NCI-H774 (cell line): ENCODE data around the gene KCNIP1.

Source experiments
- DNase-seq: peaks from one replicate; lab custom pipeline; 2025; lab: John Stamatoyannopoulos, UW

KCNIP1 gene

DNA sequence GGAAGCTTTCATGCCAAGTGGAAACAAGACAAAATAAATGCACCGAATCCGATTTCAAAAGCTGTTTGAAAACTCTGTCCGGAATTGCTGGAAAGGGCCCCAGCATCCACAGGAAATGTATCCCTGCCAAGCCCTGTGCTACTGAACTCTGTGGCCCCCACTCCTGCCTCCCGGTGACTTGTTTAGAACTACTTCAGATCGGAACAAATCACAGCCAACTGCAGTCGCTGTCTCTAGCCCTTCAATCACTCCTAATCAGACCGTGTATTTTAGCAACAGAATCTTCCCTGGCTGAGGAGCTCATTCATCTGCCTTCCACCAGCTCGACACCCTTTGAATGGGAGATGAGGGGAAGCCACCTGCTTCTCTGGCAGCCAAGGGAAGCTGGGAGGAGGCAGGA, 94.1 kb downstream of the KCNIP1 start:
- no peak for DNase-seq

DNA sequence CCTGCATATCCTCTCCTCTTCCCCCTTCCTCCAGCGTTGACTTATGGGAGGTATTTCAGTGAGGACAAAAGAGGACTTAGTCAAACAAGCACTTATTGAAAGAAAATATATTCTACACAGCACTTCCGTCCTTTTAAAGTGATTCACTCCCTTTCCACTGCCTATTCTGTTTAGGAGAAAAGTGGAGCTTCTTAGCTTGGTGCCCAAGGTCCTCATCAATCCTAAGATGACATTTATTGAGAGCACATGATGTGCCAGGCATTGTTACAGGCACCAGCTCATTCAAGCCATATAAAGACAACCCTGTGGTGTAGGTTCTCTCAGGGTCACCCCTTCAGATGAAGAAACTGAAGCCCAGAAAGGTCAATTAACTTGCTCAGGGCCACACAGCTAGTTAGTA, 95.9 kb downstream of the KCNIP1 start:
- no peak for DNase-seq

DNA sequence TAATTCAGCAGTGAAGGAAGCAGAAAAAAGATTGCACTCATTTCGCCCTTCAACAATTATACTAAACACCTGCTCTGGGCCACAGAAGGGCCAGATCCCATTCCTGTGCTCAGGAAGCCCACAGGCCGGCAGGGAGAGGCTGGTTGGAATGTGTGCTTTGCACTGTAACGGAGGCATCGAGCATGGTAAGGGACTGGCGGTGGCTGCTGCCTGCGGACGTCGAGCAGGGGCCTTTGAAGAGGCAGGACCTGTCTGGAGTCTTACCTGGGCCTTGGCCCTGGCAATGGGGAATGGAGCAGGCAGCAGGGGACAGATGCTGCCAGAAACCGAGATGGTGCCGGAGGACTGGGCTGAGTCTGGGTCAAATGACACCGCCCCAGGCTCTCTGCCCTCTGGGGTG, 97.8 kb downstream of the KCNIP1 start:
- DNase-seq, result no peak

DNA sequence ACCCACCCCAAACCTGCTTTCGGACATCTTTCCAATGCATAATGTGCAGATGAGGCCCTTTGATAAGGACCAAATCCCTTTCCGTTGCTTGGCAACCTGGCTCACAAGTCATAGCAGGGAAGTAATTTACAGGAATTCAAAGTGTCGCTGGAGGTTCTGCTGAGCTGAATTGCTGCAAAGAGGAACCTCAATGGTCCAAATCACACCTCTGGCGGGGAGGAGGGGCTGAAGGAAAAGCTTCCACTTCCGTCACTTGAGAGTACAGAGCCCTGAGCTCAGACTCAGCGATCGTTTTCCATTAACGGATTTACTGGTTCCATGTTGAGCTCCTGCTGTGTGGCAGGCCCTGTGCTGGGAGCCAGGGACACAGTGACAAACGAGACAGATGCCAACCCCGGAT, 99.3 kb downstream of the KCNIP1 start:
- no peak for DNase-seq

DNA sequence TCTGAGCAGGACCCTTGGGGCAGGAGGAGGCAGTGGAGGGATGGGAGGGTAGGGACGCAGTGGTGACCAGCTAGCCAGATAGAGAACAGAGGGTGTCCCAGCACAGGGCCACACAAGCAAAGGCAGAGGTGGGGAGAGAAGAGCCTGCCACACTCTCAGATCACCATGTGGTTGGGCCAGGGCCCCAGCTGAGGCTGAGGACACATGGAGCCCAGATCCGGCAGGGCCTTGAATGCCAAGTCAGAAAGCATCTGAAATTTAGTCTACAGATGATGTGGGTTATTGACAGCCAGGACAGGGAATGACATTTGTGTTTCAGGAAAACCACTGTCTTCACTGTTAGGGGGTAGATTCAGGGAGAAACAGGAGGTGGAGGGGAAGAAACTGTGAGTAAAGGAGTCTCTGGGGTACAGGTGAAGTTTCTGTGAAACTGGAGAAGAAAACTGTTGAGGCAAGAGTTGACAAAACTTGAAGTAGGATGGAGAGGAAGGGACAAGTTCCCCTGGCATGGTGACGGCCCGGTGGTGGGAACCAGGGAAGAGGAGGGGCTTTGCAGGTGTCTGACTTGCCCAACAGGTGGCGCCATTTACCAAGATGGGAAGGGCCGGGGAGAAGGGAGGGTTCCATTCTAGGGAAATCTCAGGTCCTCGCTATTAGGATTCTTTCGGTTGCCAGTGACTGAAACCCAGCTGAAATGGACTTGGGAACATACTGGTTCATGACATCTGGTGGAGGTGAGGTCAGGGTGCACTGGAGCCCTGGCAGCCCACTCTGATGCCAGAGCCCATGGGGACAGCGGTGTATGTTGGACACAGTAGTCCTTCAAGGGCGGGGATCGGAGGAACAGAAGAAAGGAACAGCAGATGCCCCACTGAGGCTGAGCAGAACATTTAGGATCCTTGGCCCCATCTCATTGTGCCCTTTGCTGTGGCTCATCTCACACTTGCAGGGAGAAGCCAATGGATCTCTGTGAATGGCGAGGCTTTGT, 100.1 kb downstream of the KCNIP1 start:
- DNase-seq, result peak; percentile 13

GRCh38 chr5:170606941-170607340, 103.1 kb downstream of the KCNIP1 start:
- no peak for DNase-seq

DNA sequence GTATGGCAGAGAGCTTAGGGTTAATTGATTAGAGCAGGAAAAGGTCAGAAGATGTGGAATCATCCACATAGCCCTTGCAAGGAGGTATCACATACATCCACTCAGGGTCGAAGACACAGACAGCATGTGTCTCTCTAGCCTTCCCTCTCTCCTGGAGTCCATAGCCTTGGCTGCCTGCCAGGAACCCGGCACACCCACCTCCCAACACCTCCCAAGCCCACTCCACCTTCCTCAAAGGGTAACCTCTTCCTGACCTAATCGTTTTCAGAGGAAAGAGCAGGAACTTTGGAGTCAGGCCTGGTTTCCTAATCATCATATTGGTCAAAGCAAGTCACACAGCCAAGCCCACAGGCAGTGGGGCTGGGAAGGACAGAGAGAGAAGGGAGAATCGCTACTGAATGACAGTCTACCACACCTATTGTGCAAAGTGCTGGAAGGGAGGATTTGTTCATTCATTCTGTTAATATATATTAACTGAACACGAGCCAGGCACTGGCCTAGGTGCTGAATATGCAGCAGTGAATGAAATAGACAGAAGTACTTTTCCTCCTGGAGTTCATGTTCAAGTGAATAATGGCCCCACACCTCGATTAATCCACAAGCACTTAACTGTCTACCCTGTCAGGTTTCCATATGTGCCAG, 107.8 kb downstream of the KCNIP1 start:
- DNase-seq, result no peak

DNA sequence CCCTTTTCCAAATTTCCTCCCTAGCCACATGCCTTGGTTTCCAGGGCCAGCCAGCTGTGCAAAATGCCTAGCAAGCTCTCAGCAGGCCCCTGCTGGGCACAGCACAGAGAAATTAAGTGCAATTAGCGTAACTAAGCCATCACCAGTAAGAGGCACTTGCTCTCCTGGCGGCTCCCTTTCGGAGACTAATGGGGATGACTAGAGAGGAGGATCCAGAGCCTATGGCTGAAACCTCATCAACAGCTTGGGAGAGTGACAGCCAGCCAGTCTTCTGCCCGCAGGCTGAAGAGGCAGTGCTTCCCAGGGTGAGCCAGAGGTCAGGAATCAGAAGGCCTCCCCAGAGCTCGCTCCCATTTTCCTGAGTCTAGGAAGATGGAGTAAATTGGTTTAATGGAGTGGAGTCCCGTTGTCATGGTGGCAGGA, 108.4 kb downstream of the KCNIP1 start:
- no peak for DNase-seq

DNA sequence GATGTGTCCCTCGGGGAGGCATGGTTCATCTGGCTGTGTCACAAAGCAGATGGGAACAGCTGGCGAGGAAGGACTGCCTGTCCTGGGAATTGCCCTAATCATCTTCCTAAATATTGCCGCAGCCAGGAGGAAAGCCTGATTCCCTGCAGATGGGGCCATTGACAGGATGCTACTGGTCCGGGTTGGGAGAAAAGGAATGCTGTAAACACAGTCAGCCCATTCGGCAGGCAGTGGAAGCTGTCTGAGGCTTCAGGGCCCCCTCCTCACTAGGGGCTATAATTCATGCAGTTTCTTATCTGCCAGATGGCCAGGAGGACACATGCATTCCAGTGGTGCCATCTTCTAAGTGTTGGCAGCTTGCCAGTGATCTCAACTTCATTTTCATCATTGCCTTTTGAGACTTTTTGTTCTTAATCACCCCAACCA, 110.3 kb downstream of the KCNIP1 start:
- no peak for DNase-seq

DNA sequence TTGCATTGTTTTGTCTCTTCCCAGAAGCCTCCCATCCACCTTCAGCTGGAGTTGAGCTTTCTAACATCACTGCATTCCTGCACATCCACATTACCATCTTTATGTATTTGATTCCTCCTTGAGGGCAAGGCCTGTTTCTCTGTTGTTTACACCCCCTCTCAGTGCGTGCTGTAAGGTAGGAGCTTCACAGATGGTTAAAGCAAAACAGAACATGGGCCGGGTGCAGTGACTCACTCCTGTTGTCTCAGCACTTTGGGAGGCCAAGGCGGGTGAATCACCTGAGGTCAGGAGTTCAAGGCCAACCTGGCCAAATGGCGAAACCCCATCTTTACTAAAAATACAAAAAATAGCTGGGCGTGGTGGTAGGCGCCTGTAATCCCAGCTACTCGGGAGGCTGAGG, 110.9 kb downstream of the KCNIP1 start:
- DNase-seq, result no peak

DNA sequence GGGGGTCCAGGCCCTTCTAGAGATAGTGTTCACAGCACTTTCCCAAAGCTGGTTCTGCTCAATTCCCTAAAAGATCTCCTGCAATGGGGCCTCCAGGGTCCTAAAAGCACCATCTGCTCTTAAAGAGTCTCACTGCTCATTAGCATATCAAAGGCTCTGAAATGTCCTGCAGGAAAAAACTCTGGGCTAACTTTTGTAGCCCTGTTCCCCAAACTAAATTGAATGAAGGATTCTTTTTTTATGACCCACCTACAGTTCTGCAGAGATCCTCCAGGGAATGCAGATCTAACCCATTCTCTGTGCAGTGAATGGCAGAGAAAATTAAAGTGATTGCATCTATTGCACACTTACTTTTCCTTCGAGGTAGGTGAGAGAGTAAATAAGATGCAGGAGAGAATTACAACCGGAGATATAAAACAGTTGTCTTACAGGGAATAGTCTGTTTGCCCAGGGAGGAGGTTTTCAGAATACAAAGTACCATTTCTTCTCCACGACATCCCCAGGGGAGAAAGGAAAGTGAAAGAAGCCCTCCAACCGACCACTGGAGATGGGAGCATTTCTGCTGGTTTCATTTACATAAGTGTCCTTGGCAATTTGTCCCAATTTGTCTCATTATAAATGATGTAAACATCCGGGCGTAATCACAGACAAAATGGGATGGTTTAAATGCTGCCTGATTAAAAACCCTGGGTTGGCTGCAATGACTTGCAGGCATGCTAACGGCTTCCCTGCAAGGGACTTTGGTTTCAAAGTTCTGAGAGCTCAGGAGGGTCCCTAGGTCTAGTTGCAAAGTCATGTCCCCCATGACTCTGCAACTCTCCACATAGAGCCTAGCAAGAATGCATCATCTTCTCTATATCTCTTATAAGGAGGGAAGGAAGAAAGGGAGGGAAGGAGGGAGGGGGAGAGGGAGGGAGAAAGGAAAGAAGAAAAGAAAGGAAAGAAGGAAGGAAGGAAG, 114.0 kb downstream of the KCNIP1 start:
- no peak for DNase-seq

DNA sequence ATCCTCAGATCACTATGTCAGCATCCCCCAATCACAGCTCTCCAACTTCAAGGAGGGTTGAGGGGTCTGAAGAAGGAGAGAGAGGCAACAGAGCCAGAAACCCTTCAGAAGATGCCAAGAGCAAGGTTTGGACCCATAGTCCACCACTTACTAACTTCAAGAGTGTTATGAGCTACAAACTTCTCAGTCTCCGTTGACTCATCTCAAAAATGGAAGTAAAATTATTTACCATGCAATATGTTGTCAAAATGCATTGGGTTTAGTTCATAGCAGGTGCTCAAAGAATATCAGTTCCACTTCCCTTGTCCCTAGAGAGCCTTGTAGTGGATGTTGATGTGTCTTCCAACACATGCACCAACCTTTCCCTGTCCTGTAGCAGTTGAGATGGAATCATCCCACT, 116.0 kb downstream of the KCNIP1 start:
- DNase-seq, result no peak

DNA sequence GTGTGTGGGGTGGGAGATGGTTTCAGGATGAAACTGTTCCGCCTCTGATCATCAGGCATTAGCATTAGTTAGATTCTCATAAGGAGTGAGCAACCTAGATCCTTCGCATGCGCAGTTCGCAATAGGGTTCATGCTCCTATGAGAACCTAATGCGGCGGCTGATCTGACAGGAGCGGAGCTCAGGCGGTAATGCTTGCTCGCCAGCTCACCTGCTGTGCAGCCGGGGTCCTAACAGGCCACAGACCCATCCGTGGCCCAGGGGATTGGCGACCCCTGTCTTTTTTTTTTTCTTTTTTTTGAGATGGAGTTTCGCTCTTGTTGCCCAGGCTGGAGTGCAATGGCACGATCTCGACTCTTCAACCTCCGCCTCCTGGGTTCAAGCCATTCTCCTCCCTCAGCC, 119.1 kb downstream of the KCNIP1 start:
- no peak for DNase-seq

- DNase-seq, result peak; percentile 40
Measured at GRCh38 chr5:170623576-170624181, 119.9 kb downstream of the KCNIP1 start.

- no peak for DNase-seq
Measured at GRCh38 chr5:170625221-170626165, 121.7 kb downstream of the KCNIP1 start.

DNA sequence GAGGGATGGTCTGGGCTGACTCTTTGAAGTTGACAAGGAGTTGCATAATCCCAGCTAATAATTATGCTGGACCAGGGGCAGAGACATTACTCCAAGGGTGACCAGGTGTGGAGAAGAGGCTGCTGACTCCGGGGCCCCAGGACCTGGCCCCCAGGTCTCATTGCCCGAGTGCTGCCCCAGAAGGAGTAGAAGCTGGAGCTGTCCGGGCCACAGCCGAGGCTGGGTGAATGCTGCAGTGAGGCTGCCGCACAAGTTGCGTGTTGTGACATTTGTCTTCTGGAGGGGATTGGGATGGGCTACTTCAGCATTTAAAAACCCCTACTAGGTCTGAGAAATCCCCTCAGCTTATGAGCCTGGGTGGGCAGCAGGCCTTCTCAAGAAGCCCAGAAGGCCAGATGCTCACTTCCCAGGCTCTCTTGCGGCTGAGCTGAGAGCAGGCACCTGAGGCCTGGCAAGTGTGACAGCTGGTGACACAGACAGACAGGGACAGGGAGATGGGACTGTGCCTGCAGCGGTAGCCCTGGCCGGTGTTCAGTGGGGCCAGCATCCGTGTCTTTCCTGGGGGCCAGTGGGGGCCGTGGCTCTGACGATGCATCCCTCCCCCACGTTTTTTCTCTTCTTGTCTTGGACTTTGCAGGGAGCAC, 122.8 kb downstream of the KCNIP1 start:
- DNase-seq, result no peak

- no peak for DNase-seq
Measured at GRCh38 chr5:170627271-170627670, 123.5 kb downstream of the KCNIP1 start.

GRCh38 chr5:170628028-170628427, 124.2 kb downstream of the KCNIP1 start:
- no peak for DNase-seq

DNA sequence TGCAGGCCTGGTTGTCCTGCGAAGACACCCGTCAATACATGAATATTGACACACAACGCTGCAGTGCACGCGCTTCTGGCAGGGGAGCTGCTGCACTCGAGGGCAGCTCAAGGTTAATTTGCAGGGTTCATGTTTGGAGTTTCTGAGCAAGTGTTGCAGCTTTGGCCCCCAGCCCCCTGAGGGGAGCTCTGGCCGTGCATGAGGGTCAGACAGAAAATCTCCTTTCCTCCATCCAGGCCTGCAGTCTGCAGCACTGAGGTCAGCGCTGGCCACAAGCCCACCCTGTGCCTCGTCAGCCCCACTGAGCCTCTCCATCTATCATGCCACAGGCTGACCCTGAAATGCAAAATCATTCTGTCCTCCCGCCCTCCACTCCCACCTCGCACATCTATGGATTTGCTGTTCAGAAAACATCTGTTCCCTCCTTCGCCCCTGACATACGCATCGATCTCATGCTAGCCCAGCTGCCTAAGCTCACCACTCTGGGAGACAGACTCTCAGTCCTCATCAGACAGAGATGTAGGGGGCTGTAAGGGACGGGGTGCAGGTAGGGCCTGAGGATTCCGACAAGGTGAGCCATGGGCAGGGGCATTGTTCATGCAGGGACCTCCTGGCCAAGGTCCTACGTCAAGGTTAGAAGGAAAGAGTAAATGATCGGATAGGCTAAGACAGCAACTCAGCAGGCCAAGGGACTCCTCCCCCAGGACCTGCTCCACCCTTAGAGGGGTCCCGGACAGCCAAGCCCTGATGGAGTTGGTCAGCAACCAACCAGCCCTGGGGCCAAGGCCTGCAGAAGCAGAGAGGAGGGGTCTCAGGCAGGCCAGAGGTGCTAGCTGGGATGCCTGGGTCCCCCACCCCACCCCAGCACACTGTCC, 125.1 kb downstream of the KCNIP1 start:
- no peak for DNase-seq
